Measurements from ENCODE around the gene WDR44.

GRCh38 chrX:118360429-118361125 is 14.7 kb downstream of the WDR44 start:
- TF ChIP-seq CTCF (IDR thresholded peaks at IDR 0.05 in 4 of 5, conservative IDR thresholded peaks at IDR 0.05 in 1 of 5): no peak
- no peak for TF ChIP-seq POLR2A (IDR thresholded peaks at IDR 0.05)
